K562 (cell line): ENCODE results near the gene PBRM1. TPM values are rescaled to one million over a fixed set of nuclear protein-coding genes. Genes with fewer than 3 reads are reported as not detected.

Experiments
- BDP1 ChIP-seq: IDR thresholded peaks from 3 replicates; pipeline ENCODE4 v1.6.1; 2011; ENCODE audit not compliant: insufficient read length, insufficient read depth
- CBFB ChIP-seq: sonication (generic); formaldehyde crosslinking; IDR thresholded peaks from 2 replicates; pipeline ENCODE4 v1.4.0; 2020; ENCODE audit warnings: mild to moderate bottlenecking, missing genetic modification reagents
- HMGN3 ChIP-seq: IDR thresholded peaks from 2 replicates; pipeline ENCODE4 v1.6.1; 2011; ENCODE audit warnings: borderline replicate concordance, low read depth, mild to moderate bottlenecking, mixed read lengths, low read length; ENCODE audit not compliant: insufficient read length; ENCODE audit errors: extremely low read depth
- JUND ChIP-seq, 2 experiments: IDR thresholded peaks; 2 replicates in 1 of 2; 3 replicates in 1 of 2; pipeline ENCODE4 v1.6.1; 2011; ENCODE audit warnings: borderline replicate concordance in 2 of 2, low read depth in 2 of 2, low read length in 2 of 2, improper control_type of control experiment in 1 of 2, missing biosample characterization in 1 of 2, missing genetic modification characterization in 1 of 2, missing genetic modification reagents in 1 of 2
- KDM2B ChIP-seq: fragments of 250-450 bp; sonication (Bioruptor Pico); IDR thresholded peaks from 2 replicates; pipeline ENCODE4 v1.8.0; 2021; ENCODE audit warnings: mild to moderate bottlenecking, moderate library complexity
- MYC ChIP-seq, 2 experiments: fragments of 250-450 bp in 1 of 2; sonication (Bioruptor Pico) in 1 of 2; IDR thresholded peaks; 2 replicates each; pipeline versions ENCODE4 v1.5.1 to v1.6.1; 2012 to 2021; ENCODE audit warnings: low read depth in 2 of 2, borderline replicate concordance in 1 of 2, improper control_type of control experiment in 1 of 2, low read length in 1 of 2, mild to moderate bottlenecking in 1 of 2, moderate library complexity in 1 of 2
- ZBTB33 ChIP-seq: sonication (generic); formaldehyde crosslinking; IDR thresholded peaks from 2 replicates; pipeline ENCODE4 v1.8.1; 2023; ENCODE audit warnings: mild to moderate bottlenecking, missing genetic modification reagents
- ZNF785 ChIP-seq: fragments of 250-450 bp; sonication (Bioruptor Pico); IDR thresholded peaks from 2 replicates; pipeline ENCODE4 v1.4.0; 2020; ENCODE audit warnings: mild to moderate bottlenecking
- polyA plus RNA-seq, 8 experiments: library from polyadenylated mRNA; depleted of rRNA in 4 of 8; stranded (reverse) in 5 of 8; unstranded in 3 of 8; fragments of >200 nt; fragmentation: Nextera tagmentation in 2 of 8; fragmentation: Illumina TruSeq in 1 of 8; extraction: Ambion mirVana in 2 of 8; extraction: Trizol in 1 of 8; gene quantifications; 2 replicates each; pipeline versions ENCODE4 v1.2.1 to v1.2.3, GENCODE V29; 2011 to 2014; ENCODE audit warnings: inconsistent platforms in 1 of 8, missing spikeins in 1 of 8
- total RNA-seq, 7 experiments: library from RNA; depleted of rRNA in 6 of 7; stranded (reverse); fragments of >200 nt in 6 of 7; fragmentation: Illumina TruSeq in 2 of 7; extraction: Trizol in 2 of 7; gene quantifications; 2 replicates each; pipeline versions ENCODE4 v1.2.1 to v1.2.3, GENCODE V29; 2011 to 2021; ENCODE audit warnings: low replicate concordance in 1 of 7
- TF ChIP-seq, protein P1 (sequence below): fragments of 250-450 bp; sonication (Bioruptor Pico); IDR thresholded peaks from 2 replicates; pipeline ENCODE4 v1.9.0; 2021; ENCODE audit warnings: mild to moderate bottlenecking, inconsistent platforms
- TF ChIP-seq, protein P2 (sequence below): fragments of 250-450 bp; sonication (Bioruptor Pico); IDR thresholded peaks from 2 replicates; pipeline ENCODE4 v1.8.0; 2022; ENCODE audit warnings: moderate library complexity, mild to moderate bottlenecking, inconsistent platforms
- TF ChIP-seq, protein P3 (sequence below), 2 experiments: IDR thresholded peaks in 1 of 2; conservative IDR thresholded peaks in 1 of 2; 2 replicates each; pipeline ENCODE4 v1.6.1; 2016; ENCODE audit warnings: low read depth in 2 of 2, mild to moderate bottlenecking in 1 of 2, missing compliant biosample characterization in 1 of 2, missing genetic modification characterization in 1 of 2, moderate library complexity in 1 of 2
- TF ChIP-seq, protein P4 (sequence below): fragments of 450-650 bp; IDR thresholded peaks from 2 replicates; pipeline ENCODE4 v1.6.1; 2016; ENCODE audit warnings: mild to moderate bottlenecking

Gene PBRM1
- total and polyA plus RNA-seq, 9 of the 15 experiments (the other 6 are each of a cell fraction or from before 2014, with no cell fraction given), result 3.9 to 31.8 (median 19.0) TPM

- TF ChIP-seq ZBTB33 (no peak), JUND (IDR thresholded peaks at IDR 0.05; ENCODE audit: borderline replicate concordance, low read depth, low read length) (no peak; the same call in 1 of the 2 replicates), JUND (tag; IDR thresholded peaks at IDR 0.05; ENCODE audit: borderline replicate concordance, low read depth, low read length) (peak; percentile 43; the same call in 1 of the 3 replicates), BDP1 (no peak), HMGN3 (no peak), MYC (IDR thresholded peaks at IDR 0.05; ENCODE audit: low read depth, low read length) (no peak), MYC (CRISPR knock-in tag; IDR thresholded peaks at IDR 0.05; ENCODE audit: borderline replicate concordance, low read depth) (no peak), ZNF785 (CRISPR knock-in tag) (no peak), KDM2B (CRISPR knock-in tag) (no peak), CBFB (no peak)
- TF ChIP-seq, protein P1, sequence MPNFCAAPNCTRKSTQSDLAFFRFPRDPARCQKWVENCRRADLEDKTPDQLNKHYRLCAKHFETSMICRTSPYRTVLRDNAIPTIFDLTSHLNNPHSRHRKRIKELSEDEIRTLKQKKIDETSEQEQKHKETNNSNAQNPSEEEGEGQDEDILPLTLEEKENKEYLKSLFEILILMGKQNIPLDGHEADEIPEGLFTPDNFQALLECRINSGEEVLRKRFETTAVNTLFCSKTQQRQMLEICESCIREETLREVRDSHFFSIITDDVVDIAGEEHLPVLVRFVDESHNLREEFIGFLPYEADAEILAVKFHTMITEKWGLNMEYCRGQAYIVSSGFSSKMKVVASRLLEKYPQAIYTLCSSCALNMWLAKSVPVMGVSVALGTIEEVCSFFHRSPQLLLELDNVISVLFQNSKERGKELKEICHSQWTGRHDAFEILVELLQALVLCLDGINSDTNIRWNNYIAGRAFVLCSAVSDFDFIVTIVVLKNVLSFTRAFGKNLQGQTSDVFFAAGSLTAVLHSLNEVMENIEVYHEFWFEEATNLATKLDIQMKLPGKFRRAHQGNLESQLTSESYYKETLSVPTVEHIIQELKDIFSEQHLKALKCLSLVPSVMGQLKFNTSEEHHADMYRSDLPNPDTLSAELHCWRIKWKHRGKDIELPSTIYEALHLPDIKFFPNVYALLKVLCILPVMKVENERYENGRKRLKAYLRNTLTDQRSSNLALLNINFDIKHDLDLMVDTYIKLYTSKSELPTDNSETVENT (CRISPR knock-in tag), result no peak
- TF ChIP-seq, protein P2, sequence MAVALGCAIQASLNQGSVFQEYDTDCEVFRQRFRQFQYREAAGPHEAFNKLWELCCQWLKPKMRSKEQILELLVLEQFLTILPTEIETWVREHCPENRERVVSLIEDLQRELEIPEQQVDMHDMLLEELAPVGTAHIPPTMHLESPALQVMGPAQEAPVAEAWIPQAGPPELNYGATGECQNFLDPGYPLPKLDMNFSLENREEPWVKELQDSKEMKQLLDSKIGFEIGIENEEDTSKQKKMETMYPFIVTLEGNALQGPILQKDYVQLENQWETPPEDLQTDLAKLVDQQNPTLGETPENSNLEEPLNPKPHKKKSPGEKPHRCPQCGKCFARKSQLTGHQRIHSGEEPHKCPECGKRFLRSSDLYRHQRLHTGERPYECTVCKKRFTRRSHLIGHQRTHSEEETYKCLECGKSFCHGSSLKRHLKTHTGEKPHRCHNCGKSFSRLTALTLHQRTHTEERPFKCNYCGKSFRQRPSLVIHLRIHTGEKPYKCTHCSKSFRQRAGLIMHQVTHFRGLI (CRISPR knock-in tag), result no peak
- TF ChIP-seq, protein P3, sequence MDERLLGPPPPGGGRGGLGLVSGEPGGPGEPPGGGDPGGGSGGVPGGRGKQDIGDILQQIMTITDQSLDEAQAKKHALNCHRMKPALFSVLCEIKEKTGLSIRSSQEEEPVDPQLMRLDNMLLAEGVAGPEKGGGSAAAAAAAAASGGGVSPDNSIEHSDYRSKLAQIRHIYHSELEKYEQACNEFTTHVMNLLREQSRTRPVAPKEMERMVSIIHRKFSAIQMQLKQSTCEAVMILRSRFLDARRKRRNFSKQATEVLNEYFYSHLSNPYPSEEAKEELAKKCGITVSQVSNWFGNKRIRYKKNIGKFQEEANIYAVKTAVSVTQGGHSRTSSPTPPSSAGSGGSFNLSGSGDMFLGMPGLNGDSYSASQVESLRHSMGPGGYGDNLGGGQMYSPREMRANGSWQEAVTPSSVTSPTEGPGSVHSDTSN (CRISPR knock-in tag; IDR thresholded peaks at IDR 0.05; ENCODE audit: low read depth), result no peak
- TF ChIP-seq, protein P3 (tag; conservative IDR thresholded peaks at IDR 0.05; ENCODE audit: low read depth), result 0 out of 2 replicates have a peak, but pooled peaks have one; percentile 23
- TF ChIP-seq, protein P4, sequence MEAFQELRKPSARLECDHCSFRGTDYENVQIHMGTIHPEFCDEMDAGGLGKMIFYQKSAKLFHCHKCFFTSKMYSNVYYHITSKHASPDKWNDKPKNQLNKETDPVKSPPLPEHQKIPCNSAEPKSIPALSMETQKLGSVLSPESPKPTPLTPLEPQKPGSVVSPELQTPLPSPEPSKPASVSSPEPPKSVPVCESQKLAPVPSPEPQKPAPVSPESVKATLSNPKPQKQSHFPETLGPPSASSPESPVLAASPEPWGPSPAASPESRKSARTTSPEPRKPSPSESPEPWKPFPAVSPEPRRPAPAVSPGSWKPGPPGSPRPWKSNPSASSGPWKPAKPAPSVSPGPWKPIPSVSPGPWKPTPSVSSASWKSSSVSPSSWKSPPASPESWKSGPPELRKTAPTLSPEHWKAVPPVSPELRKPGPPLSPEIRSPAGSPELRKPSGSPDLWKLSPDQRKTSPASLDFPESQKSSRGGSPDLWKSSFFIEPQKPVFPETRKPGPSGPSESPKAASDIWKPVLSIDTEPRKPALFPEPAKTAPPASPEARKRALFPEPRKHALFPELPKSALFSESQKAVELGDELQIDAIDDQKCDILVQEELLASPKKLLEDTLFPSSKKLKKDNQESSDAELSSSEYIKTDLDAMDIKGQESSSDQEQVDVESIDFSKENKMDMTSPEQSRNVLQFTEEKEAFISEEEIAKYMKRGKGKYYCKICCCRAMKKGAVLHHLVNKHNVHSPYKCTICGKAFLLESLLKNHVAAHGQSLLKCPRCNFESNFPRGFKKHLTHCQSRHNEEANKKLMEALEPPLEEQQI, result 0 out of 2 replicates have a peak, but pooled peaks have one; percentile 16
Measured at GRCh38 chr3:52606373-52607085, 79.2 kb downstream of the PBRM1 start (continued).
